ENCODE results near the gene XYLT1. TPM values are rescaled to one million over a fixed set of nuclear protein-coding genes. Genes with fewer than 3 reads are reported as not detected.

Gene XYLT1
- total and polyA plus RNA-seq, 2 of the 8 experiments (the other 6 are each of a cell fraction or from before 2014, with no cell fraction given): 6.6 to 25.4 TPM

DNA sequence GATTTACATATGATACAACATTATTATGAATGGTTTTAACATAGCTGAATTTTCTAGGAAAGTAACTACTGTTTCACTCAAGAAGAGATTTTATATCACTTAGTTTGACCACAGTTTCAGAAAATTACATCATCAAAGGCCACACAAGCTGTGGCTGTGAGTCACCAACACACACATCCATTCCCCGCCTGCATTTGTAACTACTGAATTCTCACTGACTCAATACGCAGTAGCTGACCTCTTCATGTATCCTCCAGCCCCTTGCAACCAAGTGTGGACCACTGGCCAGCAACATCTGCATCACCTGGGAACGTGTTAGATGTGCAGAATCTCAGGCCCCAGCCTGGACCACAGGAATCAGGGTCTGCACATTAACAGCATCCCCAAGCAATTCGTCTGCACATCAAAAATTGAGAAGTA, 197.6 kb downstream of the XYLT1 start:
- H3K56ac ChIP-seq (replicated peaks; ENCODE audit: insufficient read length, low read depth, low read length): no peak overlapping the region
- no peak overlapping the region for H2AK5ac ChIP-seq (ENCODE audit: low read depth, low read length)
- no peak overlapping the region for H2BK120ac ChIP-seq (replicated peaks; ENCODE audit: low read depth, low read length)
- TF ChIP-seq SIN3A (conservative IDR thresholded peaks at IDR 0.05 in 1 of 2, IDR thresholded peaks at IDR 0.05 in 1 of 2; ENCODE audit: low read depth in 1 of 2, low read length in 2 of 2) (no peak), NANOG (IDR thresholded peaks at IDR 0.05; ENCODE audit: insufficient read depth, low read depth, low read length, poor library complexity, severe bottlenecking) (no peak), TEAD4 (IDR thresholded peaks at IDR 0.05; ENCODE audit: low read depth, low read length) (no peak), BACH1 (IDR thresholded peaks at IDR 0.05; ENCODE audit: low read length) (no peak), EZH2 (IDR thresholded peaks at IDR 0.05; ENCODE audit: low read depth, low read length, severe bottlenecking) (no peak), FOSL1 (IDR thresholded peaks at IDR 0.05; ENCODE audit: insufficient read depth, low read depth, low read length) (no peak), HDAC2 (IDR thresholded peaks at IDR 0.05; ENCODE audit: borderline replicate concordance in 1 of 2, low read depth in 2 of 2, low read length in 2 of 2) (no peak)
- TF ChIP-seq, protein P1, sequence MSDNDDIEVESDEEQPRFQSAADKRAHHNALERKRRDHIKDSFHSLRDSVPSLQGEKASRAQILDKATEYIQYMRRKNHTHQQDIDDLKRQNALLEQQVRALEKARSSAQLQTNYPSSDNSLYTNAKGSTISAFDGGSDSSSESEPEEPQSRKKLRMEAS (IDR thresholded peaks at IDR 0.05): no peak
- TF ChIP-seq, protein P2, sequence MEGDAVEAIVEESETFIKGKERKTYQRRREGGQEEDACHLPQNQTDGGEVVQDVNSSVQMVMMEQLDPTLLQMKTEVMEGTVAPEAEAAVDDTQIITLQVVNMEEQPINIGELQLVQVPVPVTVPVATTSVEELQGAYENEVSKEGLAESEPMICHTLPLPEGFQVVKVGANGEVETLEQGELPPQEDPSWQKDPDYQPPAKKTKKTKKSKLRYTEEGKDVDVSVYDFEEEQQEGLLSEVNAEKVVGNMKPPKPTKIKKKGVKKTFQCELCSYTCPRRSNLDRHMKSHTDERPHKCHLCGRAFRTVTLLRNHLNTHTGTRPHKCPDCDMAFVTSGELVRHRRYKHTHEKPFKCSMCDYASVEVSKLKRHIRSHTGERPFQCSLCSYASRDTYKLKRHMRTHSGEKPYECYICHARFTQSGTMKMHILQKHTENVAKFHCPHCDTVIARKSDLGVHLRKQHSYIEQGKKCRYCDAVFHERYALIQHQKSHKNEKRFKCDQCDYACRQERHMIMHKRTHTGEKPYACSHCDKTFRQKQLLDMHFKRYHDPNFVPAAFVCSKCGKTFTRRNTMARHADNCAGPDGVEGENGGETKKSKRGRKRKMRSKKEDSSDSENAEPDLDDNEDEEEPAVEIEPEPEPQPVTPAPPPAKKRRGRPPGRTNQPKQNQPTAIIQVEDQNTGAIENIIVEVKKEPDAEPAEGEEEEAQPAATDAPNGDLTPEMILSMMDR (IDR thresholded peaks at IDR 0.05; ENCODE audit: control extremely low read depth in 1 of 3, insufficient read depth in 1 of 3, low read depth in 1 of 3, low read length in 3 of 3): no peak
- H2BK20ac ChIP-seq (ENCODE audit: low read length): no peak overlapping the region
- no peak overlapping the region for H2BK5ac ChIP-seq (ENCODE audit: low read depth, low read length)
- H3K14ac ChIP-seq (ENCODE audit: insufficient read length): no peak overlapping the region
- FAIRE-seq (no peak), DNase-seq (ENCODE audit: low read depth in 1 of 2, low spot score in 2 of 2) (no peak)
- no peaks in the 10 kb centered on the region for H3K23me2 ChIP-seq (ENCODE audit: low read depth, low read length)
- no peak overlapping the region for H3K18ac ChIP-seq (ENCODE audit: extremely low read depth, low read length)
- no peak overlapping the region for H3K4ac ChIP-seq (replicated peaks; ENCODE audit: insufficient read length, low read depth, low read length)
- no peak overlapping the region for H3K23ac ChIP-seq (ENCODE audit: insufficient read length)
- H3K79me1 ChIP-seq (ENCODE audit: low read depth, low read length): peaks cover 8% of the 10 kb centered on the region; the same call in 1 of the 2 replicates
- POLR2A ChIA-PET (ENCODE audit: partially characterized antibody): interaction anchor here (0.6 kb wide), 1 partner anchor 39 kb away, joined by 3 read pairs; no protein-coding TSS in a partner anchor
- H3K9me3 ChIP-seq (ENCODE audit: insufficient read depth in 2 of 2, low read depth in 1 of 2, low read length in 1 of 2): no peaks in the 10 kb centered on the region
- H4K20me1 ChIP-seq (replicated peaks in 1 of 2; ENCODE audit: control insufficient read depth in 1 of 2, insufficient read depth in 2 of 2, low read length in 2 of 2): no peaks in the 10 kb centered on the region
- no peak overlapping the region for H4K8ac ChIP-seq (ENCODE audit: extremely low read depth, insufficient read depth, low read length)
- no peaks in the 10 kb centered on the region for H3K36me3 ChIP-seq (ENCODE audit: control insufficient read depth in 2 of 4, insufficient read depth in 4 of 4, low read length in 3 of 4)
- H4K91ac ChIP-seq (replicated peaks; ENCODE audit: insufficient read length, low read length): no peak overlapping the region
- no peak overlapping the region for H3K4me2 ChIP-seq (ENCODE audit: insufficient read depth in 1 of 2, low read depth in 2 of 2, low read length in 2 of 2)
- no peak overlapping the region for H2BK15ac ChIP-seq (ENCODE audit: low read length)
- no peak overlapping the region for H4K5ac ChIP-seq (ENCODE audit: insufficient read length, low read depth, low read length)
- H2BK12ac ChIP-seq (ENCODE audit: low read depth, low read length): no peak overlapping the region
- CTCF ChIA-PET (ENCODE audit: partially characterized antibody): interaction anchor here (1.0 to 1.3 kb wide), 2 partner anchors 61 to 203 kb away, joined by 3 to 4 read pairs; no protein-coding TSS in a partner anchor
- H3K9ac ChIP-seq (replicated peaks in 1 of 4; ENCODE audit: extremely low read depth in 1 of 4, low read depth in 3 of 4, low read length in 3 of 4): no peak overlapping the region
- H3K27me3 ChIP-seq (replicated peaks in 1 of 4; ENCODE audit: control insufficient read depth in 3 of 4, extremely low read depth in 1 of 4, insufficient read depth in 3 of 4, low read length in 3 of 4): no peaks in the 10 kb centered on the region
- H3K4me3 ChIP-seq (ENCODE audit: extremely low read depth in 1 of 4, insufficient read depth in 2 of 4, low read depth in 3 of 4, low read length in 4 of 4): no peak overlapping the region
- no peaks in the 10 kb centered on the region for H3K79me2 ChIP-seq (ENCODE audit: control insufficient read depth in 1 of 2, insufficient read depth in 2 of 2, low read length in 2 of 2)
- no peak overlapping the region for H3K27ac ChIP-seq (ENCODE audit: low read depth, low read length)
- no peak overlapping the region for H2AFZ ChIP-seq (ENCODE audit: low read length)
- WGBS, 2 experiments (ENCODE audit: extremely low coverage in 1 of 2, insufficient coverage in 1 of 2, insufficient read length in 1 of 2, insufficient replicate concordance in 2 of 2, low coverage in 1 of 2, low lambda C conversion rate in 2 of 2, missing lambda C conversion rate in 1 of 2): 90% methylated on average over 4 of the region's 4 CpGs; no CpG with 5 or more reads in 1 of the 2 experiments
- peaks cover 0 to 8% (median 2%) of the 10 kb centered on the region in 4 experiments; a peak in 3 of 7 replicates for H3K4me1 ChIP-seq (replicated peaks in 1 of 4; ENCODE audit: control insufficient read depth in 3 of 4, insufficient read depth in 4 of 4, low read length in 3 of 4)

Measured in H1 (cell line).